Daoy (cell line): Measurements from ENCODE around the gene RGS12. TPM values are rescaled to one million over a fixed set of nuclear protein-coding genes. Genes with fewer than 3 reads are reported as not detected.
A peak's percentile ranks its signal among the peaks of the same experiment; 100 is the strongest.

ENCODE experiments used
- DNase-seq: peaks from one replicate; pipeline ENCODE4 v3.0.0-alpha.2; 2015; ENCODE audit warnings: low read depth
- total RNA-seq: library from RNA; depleted of rRNA; stranded (reverse); fragments of >200 nt; shearing (Covaris generic); gene quantifications from 2 replicates; pipeline ENCODE4 v1.2.3, GENCODE V29; 2014; rRNA removed

Gene RGS12
- total RNA-seq, 1 experiment from 2014 or later, result 15.1 TPM

DNA sequence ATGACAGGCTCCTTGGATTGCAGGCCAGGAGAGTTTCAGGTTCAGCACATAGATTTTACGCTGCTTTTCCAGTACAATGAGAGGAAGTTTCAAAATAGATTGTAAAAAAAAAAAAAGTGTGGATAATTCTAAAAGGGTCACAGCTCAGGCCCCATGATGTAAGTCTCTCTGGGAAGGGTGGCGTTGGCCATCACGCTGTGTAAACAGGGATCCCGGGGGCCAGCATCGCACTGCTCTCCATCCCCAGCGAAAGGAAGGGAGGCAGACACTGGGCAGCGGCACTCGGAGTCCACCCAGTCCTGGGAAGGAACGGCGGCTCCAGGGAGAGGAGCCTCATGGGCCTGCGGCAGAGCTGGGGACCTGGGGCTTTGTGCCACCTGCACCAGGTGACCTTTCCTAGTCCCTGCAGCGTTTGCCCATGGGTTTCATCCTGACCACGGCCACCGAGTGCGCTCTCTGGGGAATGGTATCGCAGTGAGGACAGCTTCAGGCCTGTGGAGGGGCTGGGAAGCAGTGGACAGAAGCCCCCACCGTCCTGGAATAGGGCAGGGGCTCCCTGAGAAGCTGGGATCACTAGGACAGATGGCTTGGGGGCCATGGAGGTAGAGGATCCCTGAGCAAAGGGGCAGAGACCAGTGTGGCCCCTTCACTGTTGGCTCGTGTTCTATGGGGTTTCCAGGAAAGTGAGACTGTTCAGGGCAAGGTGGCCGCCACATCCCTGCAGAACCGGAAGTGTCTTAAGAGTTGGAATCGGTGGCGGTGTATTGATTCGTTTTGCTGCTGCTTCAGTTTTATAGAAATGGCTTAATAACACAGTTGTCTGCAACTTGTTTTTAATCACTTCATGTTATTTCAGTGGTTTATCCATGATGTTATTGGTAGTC, 38.9 kb downstream of the RGS12 start:
- DNase-seq, result no peak

- DNase-seq, result no peak
Measured at GRCh38 chr4:3332498-3332897, 39.7 kb downstream of the RGS12 start.

GRCh38 chr4:3334316-3334715, 41.5 kb downstream of the RGS12 start:
- DNase-seq, result no peak

GRCh38 chr4:3335385-3335784, 42.6 kb downstream of the RGS12 start:
- no peak for DNase-seq

GRCh38 chr4:3335982-3336381, 43.2 kb downstream of the RGS12 start:
- no peak for DNase-seq

GRCh38 chr4:3336382-3337356, 43.8 kb downstream of the RGS12 start:
- DNase-seq, result no peak

GRCh38 chr4:3337357-3337732, 44.5 kb downstream of the RGS12 start:
- DNase-seq, result no peak

DNA sequence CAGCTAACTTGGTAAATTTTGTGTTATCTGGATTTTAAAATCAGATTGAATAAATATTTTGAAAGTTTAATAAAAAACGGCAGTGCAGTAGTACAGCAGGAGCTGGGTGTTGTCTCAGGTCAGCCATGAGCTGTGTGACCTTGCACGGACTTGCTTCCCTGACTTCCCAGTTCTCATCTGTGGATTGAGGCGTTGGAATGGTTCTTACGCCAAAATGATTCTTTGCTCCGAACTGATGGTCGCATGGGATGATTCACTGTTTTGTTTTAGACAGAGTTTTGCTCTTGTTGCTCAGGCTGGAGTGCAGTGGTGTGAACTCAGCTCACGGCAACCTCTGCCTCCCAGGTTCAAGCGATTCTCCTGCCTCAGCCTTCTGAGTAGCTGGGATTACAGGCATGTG, 45.0 kb downstream of the RGS12 start:
- no peak for DNase-seq

DNA sequence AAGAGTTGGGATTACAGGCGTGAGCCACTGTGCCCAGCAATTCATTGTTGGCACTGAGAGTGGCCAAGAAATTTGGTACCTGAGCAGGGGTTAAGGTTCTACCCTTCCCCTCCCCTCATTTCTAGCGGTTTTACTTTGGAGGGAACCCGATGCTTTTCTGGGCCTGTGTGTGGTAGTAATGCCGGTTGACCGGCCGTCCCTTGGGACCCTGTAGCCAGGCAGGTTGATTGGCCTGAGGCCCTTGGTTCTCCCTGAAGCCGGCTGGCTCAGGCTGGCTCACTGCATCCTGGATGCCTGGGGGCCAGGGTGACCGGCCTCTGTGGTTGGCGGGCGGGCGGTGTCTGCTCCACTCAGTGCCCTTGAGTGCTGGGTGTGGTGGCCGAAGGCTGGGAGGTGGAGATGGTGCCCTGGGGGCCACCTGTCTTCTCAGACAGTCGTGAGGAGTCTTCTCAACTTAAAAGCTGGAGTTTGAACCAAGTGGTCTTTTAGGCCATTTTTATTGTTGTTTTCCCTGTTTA, 45.6 kb downstream of the RGS12 start:
- no peak for DNase-seq

DNA sequence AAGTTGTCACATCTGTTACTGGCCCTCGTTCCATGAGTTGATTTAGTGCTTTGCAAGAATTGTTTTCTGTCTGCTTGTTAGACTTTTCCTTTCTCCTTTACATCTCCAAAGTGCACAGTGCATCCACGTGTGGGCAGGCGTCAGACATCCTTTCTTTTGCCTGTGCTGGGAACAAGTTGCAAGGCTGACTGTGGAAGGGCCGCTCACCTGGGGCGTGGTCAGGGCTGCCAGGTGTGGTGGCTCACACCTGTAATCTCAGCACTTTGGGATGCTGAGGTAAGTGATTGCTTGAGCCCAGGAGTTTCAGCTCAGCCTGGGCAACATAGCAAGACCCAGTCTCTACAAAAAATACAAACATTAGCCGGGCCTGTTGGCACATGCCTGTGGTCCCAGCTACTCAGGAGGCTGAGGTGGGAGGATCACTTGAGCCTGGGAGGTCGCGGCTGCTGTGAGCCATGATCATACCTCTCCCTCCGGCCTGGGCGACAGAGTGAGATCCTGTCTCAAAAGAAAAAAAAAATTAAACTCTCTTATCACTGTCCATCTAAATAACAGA, 46.2 kb downstream of the RGS12 start:
- DNase-seq, result no peak

GRCh38 chr4:3339577-3339976, 46.8 kb downstream of the RGS12 start:
- DNase-seq, result no peak

- no peak for DNase-seq
Measured at GRCh38 chr4:3340038-3340699, 47.3 kb downstream of the RGS12 start.

GRCh38 chr4:3340700-3341083, 47.9 kb downstream of the RGS12 start:
- no peak for DNase-seq

- DNase-seq, result no peak
Measured at GRCh38 chr4:3341760-3342159, 48.9 kb downstream of the RGS12 start.

GRCh38 chr4:3342182-3342854, 49.5 kb downstream of the RGS12 start:
- DNase-seq, result peak; percentile 75

Other genes starting within 250 kb of the RGS12 start
- gene HTT-AS, start 218.5 kb upstream of the RGS12 start, total RNA-seq, result not detected in 2 replicates
- 10.4 and 17.4 TPM in 2 replicates for gene HTT, start 218.3 kb upstream of the RGS12 start, total RNA-seq
- 0.23 and 0.42 TPM in 2 replicates for gene MSANTD1, start 43.9 kb upstream of the RGS12 start, total RNA-seq
- gene HGFAC, start 148.9 kb downstream of the RGS12 start, total RNA-seq, result not detected in 2 replicates
- gene DOK7, start 170.3 kb downstream of the RGS12 start, total RNA-seq, result 0.11 and 2.0 TPM in 2 replicates
- gene LRPAP1, start 239.4 kb downstream of the RGS12 start, total RNA-seq, result 110 and 113 TPM in 2 replicates